SK-MEL-5 (cell line): Measurements from ENCODE around the gene ADAMTSL1. TPM values are rescaled to one million over a fixed set of nuclear protein-coding genes. Genes with fewer than 3 reads are reported as not detected.

Experiments used
- DNase-seq: peaks from one replicate; pipeline ENCODE4 v3.0.0-alpha.2; 2016; ENCODE audit warnings: low read depth, low spot score
- in situ Hi-C: cut with HindIII; loops from 2 replicates; pipeline ENCODE4 v1.10.0; 2016; ENCODE audit warnings: low sequenced_read_pairs, high pct_unique_total_duplicates, low pct_unique_long_range_greater_than_20kb
- polyA plus RNA-seq, 2 experiments: library from polyadenylated mRNA; depleted of rRNA; stranded (reverse); fragments of >200 nt; gene quantifications; 2 replicates each; pipeline ENCODE4 v1.2.3, GENCODE V29; 2015
- total RNA-seq: library from RNA; depleted of rRNA; stranded (reverse); fragments of >200 nt; shearing (Covaris generic); gene quantifications from 2 replicates; pipeline ENCODE4 v1.2.3, GENCODE V29; 2014; rRNA removed

The ADAMTSL1 gene
- total RNA-seq: not detected in 2 replicates
- not detected in 2 replicates for polyA plus RNA-seq (2015; cell fraction: cytosol; rRNA removed)
- not detected in 2 replicates for polyA plus RNA-seq (2015; cell fraction: nucleus; rRNA removed)

- in situ Hi-C loops: no loop called here
- DNase-seq: no peak
These were observed at the start of gene ADAMTSL1 for GRCh38 chr9:18473652-18474279. ADAMTSL1 (plus strand) TSS chr9:18474153; CDS start chr9:18474233, 80 bp downstream.

GRCh38 chr9:18427691-18428090 is 46.3 kb upstream of the ADAMTSL1 start:
- DNase-seq: no peak

GRCh38 chr9:18428661-18429060 is 45.3 kb upstream of the ADAMTSL1 start:
- in situ Hi-C loops: no loop called here

More at GRCh38 chr9:18427691-18428090, 46.3 kb upstream of the ADAMTSL1 start:
- in situ Hi-C loops: no loop called here

GRCh38 chr9:18429070-18429469 is 44.9 kb upstream of the ADAMTSL1 start:
- DNase-seq: no peak
- in situ Hi-C loops: no loop called here

More at GRCh38 chr9:18428661-18429060, 45.3 kb upstream of the ADAMTSL1 start:
- DNase-seq: no peak

GRCh38 chr9:18433620-18434019 is 40.3 kb upstream of the ADAMTSL1 start:
- DNase-seq: no peak
- in situ Hi-C loops: no loop called here

GRCh38 chr9:18437315-18438201 is 36.4 kb upstream of the ADAMTSL1 start:
- in situ Hi-C loops: no loop called here

GRCh38 chr9:18438300-18438925 is 35.5 kb upstream of the ADAMTSL1 start:
- no peak for DNase-seq
- in situ Hi-C loops: no loop called here

More at GRCh38 chr9:18437315-18438201, 36.4 kb upstream of the ADAMTSL1 start:
- DNase-seq: no peak

- in situ Hi-C loops: no loop called here
These were observed 35.0 kb upstream of the ADAMTSL1 start for GRCh38 chr9:18438951-18439350.

GRCh38 chr9:18441261-18441660 is 32.7 kb upstream of the ADAMTSL1 start:
- DNase-seq: no peak
- in situ Hi-C loops: no loop called here

More at GRCh38 chr9:18438951-18439350, 35.0 kb upstream of the ADAMTSL1 start:
- DNase-seq: no peak

- in situ Hi-C loops: no loop called here
These were observed 31.1 kb upstream of the ADAMTSL1 start for GRCh38 chr9:18442629-18443491.

GRCh38 chr9:18447131-18447530 is 26.8 kb upstream of the ADAMTSL1 start:
- DNase-seq: no peak
- in situ Hi-C loops: no loop called here

More at GRCh38 chr9:18442629-18443491, 31.1 kb upstream of the ADAMTSL1 start:
- DNase-seq: peak; percentile 74

- in situ Hi-C loops: no loop called here
- no peak for DNase-seq
These were observed 26.4 kb upstream of the ADAMTSL1 start for GRCh38 chr9:18447541-18447940.

- no peak for DNase-seq
- in situ Hi-C loops: no loop called here
These were observed 25.9 kb upstream of the ADAMTSL1 start for GRCh38 chr9:18448101-18448500.

- in situ Hi-C loops: no loop called here
- no peak for DNase-seq
These were observed 22.5 kb upstream of the ADAMTSL1 start for GRCh38 chr9:18451406-18451805.

- in situ Hi-C loops: no loop called here
These were observed 21.7 kb upstream of the ADAMTSL1 start for GRCh38 chr9:18452276-18452675.

GRCh38 chr9:18456624-18457237 is 17.2 kb upstream of the ADAMTSL1 start:
- no peak for DNase-seq
- in situ Hi-C loops: no loop called here

More at GRCh38 chr9:18452276-18452675, 21.7 kb upstream of the ADAMTSL1 start:
- DNase-seq: no peak

GRCh38 chr9:18457510-18457909 is 16.4 kb upstream of the ADAMTSL1 start:
- no peak for DNase-seq
- in situ Hi-C loops: no loop called here
